Astrocyte (in vitro differentiated cells and primary cell): ENCODE data around the gene DNTT.

Experiments used
- EZH2 ChIP-seq: IDR thresholded peaks from 2 replicates; pipeline ENCODE4 v1.6.1; 2012; ENCODE audit warnings: mild to moderate bottlenecking, low read length, inconsistent platforms; ENCODE audit not compliant: insufficient read depth
- TF ChIP-seq, protein P1 (sequence below): IDR thresholded peaks from 2 replicates; pipeline ENCODE4 v1.5.1; 2011; ENCODE audit warnings: low read depth, mild to moderate bottlenecking, inconsistent platforms, low read length, moderate library complexity; ENCODE audit not compliant: insufficient read depth

DNA sequence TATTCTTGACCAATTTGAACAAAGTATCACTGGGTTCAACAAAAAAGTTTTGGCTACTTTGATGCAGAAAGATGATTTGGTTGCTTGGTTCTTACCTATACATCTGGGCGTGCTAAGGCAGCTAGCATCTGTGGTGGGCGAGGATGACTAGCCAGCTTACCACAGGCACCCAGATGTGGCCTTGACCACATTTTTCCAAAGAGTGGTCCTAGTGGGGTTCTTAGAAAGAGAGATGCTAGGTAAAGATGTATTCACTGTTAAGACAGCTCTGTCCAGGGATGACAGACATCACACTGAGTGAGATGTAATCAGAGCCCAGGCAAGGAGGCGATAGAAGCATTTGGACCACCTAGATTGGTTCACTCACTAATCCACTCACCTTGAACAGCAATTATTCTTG, 785 bp downstream of the DNTT start:
- TF ChIP-seq, protein P1, sequence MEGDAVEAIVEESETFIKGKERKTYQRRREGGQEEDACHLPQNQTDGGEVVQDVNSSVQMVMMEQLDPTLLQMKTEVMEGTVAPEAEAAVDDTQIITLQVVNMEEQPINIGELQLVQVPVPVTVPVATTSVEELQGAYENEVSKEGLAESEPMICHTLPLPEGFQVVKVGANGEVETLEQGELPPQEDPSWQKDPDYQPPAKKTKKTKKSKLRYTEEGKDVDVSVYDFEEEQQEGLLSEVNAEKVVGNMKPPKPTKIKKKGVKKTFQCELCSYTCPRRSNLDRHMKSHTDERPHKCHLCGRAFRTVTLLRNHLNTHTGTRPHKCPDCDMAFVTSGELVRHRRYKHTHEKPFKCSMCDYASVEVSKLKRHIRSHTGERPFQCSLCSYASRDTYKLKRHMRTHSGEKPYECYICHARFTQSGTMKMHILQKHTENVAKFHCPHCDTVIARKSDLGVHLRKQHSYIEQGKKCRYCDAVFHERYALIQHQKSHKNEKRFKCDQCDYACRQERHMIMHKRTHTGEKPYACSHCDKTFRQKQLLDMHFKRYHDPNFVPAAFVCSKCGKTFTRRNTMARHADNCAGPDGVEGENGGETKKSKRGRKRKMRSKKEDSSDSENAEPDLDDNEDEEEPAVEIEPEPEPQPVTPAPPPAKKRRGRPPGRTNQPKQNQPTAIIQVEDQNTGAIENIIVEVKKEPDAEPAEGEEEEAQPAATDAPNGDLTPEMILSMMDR, result no peak
- TF ChIP-seq EZH2, result no peak
